GM11168 (cell line): Measurements from ENCODE around the gene LEP.
"Not testable (repeated sequence)": the region's sequence is repeated elsewhere in the genome, so short reads cannot be mapped to it uniquely, and the experiment has no call there.

Experiments
- in situ Hi-C: fragments of 300-500 bp; cut with MboI; formaldehyde crosslinking; loops from one replicate; pipeline ENCODE4 v1.12.0; 2022; ENCODE audit warnings: low sequenced_read_pairs; ENCODE audit not compliant: unreplicated experiment

Gene LEP

DNA sequence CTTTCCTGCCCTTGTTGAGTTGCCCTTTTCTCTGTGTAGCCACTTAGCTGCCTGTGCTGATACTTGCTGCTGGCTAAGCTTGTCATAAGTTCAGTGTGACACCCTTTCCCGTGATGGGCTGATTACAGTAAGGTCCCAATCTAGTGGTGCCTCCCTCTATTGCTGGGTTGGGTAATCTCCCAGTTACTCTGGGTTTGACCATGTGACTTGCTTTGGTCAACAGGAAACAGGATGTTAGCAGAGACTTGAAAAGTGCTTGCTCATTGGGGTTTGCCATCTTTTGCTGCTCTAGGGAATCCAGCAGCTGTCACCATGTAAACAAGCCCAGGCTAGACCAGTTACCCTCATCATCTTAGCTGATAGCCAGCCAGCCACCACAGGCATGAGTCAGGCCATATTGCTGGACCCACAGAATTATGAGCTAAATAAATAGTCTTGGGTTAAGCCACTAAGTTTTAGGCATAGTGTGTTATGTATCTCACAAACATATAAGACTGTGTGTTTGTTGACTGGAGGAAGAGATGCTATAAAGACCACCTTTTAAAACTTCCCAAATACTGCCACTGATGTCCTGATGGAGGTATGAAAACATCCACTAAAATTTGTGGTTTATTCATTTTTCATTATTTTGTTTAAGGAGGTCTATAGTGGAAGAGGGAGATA is 4.0 kb upstream of the LEP start:
- in situ Hi-C loops = no loop called here

DNA sequence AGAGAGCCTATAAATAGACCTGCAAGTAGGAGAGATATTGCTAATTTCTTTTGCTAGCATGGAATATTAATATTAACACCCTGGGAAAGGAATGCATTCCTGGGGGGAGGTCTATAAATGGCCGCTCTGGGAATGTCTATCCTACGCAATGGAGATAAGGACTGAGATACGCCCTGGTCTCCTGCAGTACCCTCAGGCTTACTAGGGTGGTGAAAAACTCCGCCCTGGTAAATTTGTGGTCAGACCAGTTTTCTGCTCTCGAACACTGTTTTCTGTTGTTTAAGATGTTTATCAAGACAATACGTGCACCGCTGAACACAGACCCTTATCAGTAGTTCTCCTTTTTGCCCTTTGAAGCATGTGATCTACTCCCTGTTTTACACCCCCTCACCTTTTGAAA is 1.9 kb upstream of the LEP start:
- in situ Hi-C loops = not testable (repeated sequence)

- in situ Hi-C loops = no loop called here
These were observed 1.6 kb downstream of the LEP start for GRCh38 chr7:128242661-128243060.

DNA sequence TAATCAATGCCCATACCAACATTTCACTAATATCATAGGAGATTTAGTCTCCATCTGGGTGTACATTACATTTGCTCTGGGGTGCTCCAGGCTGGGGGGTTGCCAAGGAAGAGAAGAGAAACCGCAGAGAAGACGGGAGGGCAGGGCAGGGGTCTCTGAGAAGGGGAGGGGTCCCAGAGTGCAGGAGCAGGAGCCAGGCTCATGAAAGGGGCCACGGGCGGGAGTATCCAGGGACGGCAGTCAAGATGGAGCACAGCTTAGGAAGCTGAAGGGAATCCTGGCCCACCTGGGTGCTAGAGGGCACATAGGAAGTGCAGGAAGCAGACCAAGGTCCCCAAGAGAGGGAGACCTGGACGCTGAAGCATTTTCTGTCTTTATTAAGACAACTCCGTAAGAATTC is 2.2 kb downstream of the LEP start:
- in situ Hi-C loops = no loop called here

GRCh38 chr7:128244861-128245260 is 3.8 kb downstream of the LEP start:
- in situ Hi-C loops = no loop called here

DNA sequence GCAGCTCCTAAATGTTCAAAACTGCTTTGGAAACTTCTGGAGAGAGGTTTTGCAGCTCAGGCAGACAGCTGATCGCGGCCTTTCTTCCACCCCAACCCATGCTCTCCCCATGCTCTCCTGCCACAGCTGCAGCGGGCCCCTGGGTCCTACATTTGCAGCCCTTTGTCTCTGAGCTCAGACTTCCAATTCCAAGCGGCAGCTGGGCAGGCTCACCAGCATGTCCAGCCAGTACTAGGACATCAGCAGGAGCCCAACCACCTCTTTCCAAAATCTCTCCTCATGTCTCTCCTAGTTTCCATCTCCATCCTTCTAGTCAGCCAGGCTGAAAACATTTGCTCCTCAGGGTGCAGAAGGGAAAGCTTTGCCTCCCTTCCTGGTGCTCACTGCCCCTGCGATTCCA is 6.0 kb downstream of the LEP start:
- in situ Hi-C loops = no loop called here

DNA sequence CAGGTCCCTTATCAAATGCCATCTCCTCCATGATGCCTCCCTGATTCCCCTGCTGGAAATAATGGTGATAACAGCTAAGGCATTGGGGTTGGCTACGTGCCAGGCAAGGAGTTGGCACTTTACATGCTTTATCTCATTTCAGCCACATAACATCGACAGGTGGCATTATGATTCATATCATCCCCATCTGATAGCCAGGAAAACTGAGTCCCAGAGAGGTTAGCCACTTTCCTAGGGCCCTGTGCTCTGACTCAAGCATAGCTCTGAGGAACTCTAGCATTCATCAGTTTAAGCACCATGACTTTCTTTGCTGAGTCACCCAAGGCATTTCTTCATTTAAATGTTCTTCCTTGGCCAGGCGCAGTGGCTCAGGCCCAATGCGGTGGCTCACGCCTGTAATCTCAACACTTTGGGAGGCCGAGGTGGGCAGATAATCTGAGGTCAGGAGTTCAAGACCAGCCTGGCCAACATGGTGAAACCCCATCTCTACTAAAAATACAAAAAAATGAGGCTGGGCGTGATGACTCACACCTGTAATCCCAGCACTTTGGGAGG is 6.6 kb downstream of the LEP start:
- in situ Hi-C loops = no loop called here

DNA sequence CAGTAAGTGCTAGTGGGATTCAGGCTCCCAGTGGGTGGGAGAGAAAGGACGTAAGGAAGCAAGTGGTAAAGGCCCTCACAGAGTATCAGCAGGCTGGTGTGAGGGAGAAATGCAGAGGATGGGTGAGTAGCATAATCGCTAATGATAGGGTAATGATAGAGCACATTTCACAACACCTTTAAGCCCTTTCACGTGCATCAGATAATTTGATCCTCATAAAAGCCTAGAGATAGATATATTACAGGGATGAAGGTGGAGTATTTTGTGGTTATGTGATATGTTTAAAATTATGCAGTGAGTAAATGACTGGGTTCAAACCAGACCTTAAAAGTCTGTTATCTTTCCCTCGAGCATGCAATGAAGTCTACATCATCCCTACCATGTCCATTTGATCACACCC is 10.3 kb downstream of the LEP start:
- in situ Hi-C loops = loop anchor here (5.0 kb wide), 1 partner anchor 39 kb away; no protein-coding TSS in a partner anchor

DNA sequence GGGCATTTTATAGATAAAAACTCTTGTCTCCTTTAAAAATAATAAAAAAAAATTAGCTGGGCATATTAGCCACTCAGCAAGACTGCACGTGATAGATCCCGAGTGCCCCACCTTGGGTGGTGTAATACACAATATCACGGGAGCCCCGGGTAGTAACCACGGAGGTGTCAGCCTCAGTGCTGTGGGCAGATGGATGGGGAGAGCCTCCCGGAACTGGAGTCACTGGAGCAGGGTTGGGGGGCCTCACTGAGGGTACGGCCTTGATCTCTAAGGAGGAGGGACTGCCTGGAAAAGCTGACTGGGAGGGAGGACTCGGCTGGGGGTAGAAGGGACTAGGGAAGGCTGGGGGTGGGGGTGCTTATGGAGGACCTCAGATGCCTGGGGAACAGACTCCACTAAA is 12.6 kb downstream of the LEP start:
- in situ Hi-C loops = loop anchor here (5.0 kb wide), 1 partner anchor 41 kb away; no protein-coding TSS in a partner anchor

- in situ Hi-C loops = loop anchor here (5.0 kb wide), 1 partner anchor 42 kb away; no protein-coding TSS in a partner anchor
These were observed 13.4 kb downstream of the LEP start for GRCh38 chr7:128254470-128254869.

DNA sequence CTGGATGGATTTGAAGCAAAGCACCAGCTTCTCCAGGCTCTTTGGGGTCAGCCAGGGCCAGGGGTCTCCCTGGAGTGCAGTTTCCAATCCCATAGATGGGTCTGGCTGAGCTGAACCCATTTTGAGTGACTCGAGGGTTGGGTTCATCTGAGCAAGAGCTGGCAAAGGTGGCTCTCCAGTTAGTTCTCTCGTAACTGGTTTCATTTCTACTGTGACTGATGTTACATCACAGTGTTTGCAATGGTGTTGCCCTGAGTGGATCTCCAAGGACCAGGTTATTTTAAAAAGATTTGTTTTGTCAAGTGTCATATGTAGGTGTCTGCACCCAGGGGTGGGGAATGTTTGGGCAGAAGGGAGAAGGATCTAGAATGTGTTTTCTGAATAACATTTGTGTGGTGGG is 14.2 kb downstream of the LEP start:
- in situ Hi-C loops = no loop called here

DNA sequence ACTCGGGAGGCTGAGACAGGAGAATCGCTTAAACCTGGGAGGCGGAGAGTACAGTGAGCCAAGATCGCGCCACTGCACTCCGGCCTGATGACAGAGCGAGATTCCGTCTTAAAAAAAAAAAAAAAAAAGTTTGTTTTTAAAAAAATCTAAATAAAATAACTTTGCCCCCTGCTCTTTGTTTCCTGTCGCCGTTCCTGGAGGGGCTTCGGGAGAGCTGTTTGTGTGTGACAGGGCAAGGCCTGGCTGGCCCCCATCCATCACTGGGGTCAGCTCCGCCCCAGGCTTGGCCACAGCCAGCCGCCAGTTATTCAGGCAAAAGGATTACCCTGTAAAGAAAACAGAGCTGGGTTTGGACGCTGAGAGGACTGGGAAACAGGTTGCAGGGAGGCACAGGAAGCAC is 16.4 kb downstream of the LEP start:
- in situ Hi-C loops = no loop called here

DNA sequence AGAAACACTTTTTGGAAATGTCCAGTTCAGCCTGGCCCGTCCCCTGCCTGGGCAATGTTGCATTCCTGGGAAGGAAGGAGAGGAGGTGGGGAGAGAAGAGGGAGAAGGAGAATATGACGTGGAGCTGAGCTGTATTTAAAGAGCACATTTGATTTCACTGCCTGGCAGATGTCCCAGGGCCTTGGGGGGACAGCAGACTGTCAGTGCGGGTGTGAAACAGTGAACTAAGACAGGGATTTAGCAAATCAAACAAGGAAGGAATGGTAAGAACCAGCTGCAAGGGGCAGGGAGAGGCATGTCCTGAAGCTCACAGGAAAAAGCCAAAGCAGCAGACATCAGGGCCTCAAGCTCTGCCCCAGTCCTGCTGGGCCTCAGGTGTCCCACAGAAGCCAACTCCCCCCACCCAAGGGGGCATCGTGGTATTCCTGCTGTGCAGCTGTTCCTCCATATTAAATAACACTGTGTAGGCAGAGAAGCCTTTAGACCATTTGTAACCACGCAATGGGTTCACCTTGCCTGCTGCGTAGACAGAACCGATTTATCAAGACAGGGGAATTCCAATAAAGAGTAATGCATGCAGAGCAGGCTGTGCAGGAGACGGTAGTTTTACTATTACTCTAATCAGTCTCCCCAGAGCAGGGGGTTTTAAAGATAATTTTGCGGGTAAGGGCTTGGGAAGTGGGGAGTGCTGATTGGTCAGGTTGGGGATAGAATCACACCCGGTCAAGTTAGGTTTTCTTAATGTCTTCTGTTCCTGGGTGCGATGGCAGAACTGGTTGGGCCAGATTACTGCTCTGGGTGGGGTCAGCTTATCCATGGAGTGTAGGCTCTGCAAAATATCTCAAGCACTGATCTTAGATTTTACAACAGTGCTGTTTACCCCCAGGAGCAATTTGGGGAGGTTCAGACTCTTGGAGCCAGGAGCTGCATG is 18.3 kb downstream of the LEP start:
- in situ Hi-C loops = no loop called here

- in situ Hi-C loops = no loop called here
These were observed 19.2 kb downstream of the LEP start for GRCh38 chr7:128260069-128260795.

DNA sequence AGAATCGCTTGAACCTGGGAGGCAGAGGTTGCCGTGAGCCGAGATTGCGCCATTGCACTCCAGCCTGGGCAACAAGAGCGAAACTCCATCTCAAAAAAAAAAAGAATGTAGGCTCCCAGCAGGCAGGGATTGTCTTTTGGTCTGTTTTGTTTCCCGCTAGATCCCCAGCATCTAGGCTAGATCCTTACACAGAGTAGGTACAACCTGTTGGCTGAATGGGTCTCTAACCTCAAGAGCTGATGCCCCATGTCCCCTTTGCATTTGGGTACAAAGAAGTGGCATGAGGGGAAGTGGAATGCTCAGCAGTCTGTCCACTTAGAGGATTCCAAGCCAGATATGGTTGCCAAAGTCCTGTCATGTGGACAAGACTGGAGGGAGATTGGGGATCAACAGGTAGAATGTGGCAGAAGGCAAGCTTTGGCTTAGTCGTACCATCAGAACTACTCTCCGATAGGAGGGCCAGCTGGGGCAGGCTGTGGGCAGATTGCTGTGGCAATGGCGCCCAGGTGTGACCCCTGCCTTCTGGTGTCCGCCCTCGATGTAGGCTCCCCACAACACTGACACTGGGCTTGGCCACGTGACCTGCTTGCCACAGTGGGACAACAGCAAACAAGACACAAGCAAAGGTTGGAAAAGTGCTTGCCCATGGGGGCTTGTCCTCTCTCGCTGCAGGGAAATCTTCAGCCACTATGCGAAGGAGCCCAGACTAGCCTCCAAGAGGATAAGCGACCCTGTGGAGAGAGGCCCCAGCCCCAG is 21.4 kb downstream of the LEP start:
- in situ Hi-C loops = no loop called here

DNA sequence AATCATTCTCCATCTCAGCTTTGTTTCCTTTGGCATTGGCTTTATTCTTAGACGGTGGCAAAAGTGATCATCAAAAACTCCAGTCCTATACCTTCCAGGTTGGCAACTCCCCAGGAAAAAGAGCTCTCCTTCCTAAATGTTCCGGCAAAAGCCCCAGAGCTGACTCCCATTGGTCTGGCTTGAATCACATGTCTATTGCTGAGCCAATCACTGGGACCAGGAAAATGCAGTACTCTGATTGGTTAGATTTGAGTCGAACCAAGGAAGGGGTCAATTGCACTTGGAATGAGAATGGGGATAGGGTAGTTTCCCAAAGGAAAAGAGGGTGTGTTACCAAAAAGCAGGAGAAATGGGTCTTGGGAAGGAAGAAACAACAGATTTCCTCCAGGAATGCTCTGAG is 22.3 kb downstream of the LEP start:
- in situ Hi-C loops = no loop called here

DNA sequence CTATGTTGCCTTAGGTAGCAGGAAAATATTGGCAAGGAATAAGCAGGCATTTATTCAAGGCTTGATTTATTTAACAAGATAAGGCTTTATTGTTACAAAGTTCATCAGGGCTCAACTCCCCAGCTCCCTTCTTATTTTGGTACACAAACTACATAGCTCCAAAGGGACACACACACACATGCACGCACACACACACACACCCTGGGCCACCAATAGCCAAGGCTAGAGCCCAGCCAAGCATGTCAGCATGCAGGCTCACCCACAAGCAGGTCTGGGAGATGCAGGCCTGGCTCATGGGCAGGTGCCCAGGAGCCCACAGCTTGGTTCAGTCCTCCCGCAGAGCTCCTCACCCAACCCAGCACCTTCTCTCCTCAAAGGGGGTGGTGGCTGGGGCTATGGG is 23.4 kb downstream of the LEP start:
- in situ Hi-C loops = no loop called here

- in situ Hi-C loops = no loop called here
These were observed 24.3 kb downstream of the LEP start for GRCh38 chr7:128265156-128265905.

GRCh38 chr7:128265906-128266300 is 24.8 kb downstream of the LEP start:
- in situ Hi-C loops = no loop called here
